ENCODE results near the gene SYT1. TPM values are rescaled to one million over a fixed set of nuclear protein-coding genes. Genes with fewer than 3 reads are reported as not detected.

SYT1 gene
- total RNA-seq, 1 experiment from 2014 or later = 15.8 TPM

DNA sequence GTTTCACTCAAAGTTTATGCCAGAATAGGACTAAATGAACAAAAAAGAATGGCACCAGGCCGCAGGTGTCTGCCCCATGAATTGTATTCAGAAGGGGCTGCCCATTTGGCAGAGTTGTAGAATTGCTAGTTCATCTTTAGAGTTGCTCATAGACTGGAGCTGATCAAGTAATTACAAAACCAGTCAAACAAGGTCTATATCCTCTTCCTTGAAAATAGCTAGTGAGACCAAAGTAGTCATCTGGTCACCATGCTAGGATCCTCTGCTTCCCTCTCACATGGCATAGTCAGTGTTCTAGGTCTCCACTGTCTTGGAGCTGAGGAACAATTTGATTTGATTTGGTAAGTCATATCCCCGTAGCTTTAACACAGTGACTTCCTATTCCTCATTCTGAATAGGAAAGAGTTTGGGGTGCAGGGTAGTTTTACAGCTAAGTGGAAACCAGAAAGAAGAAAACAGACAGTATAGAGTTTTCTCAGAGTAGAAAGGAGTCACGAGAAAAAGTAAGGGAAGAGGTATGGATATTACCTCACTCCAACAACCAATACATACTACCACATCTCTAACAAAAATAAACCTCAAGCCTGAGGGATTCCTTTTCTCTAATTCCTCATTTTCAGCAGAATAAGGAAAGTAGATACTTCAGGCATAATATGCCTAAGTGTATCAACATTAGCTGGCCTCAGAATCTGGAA, 574.1 kb downstream of the SYT1 start:
- H3K79me1 ChIP-seq (ENCODE audit: insufficient read depth, low read depth, low read length, poor library complexity, severe bottlenecking) = no peaks in the 10 kb centered on the region
- H2BK15ac ChIP-seq (ENCODE audit: low read depth, low read length) = no peak overlapping the region
- no peak overlapping the region for H3K23ac ChIP-seq (ENCODE audit: insufficient read length, low read depth, low read length)
- no peaks in the 10 kb centered on the region for H3K79me2 ChIP-seq (ENCODE audit: insufficient read depth, low read length)
- H3K4me2 ChIP-seq (ENCODE audit: insufficient read depth, insufficient read length, low read length) = no peak overlapping the region
- no peaks in the 10 kb centered on the region for H3K23me2 ChIP-seq (ENCODE audit: insufficient read length, low read depth, low read length, poor library complexity, severe bottlenecking)
- no peak overlapping the region for H3K27ac ChIP-seq (ENCODE audit: insufficient read length, low read depth, low read length)
- H3K27me3 Mint-ChIP-seq (ENCODE audit: low read depth) = no peaks in the 10 kb centered on the region
- no peak overlapping the region for H3K14ac ChIP-seq (ENCODE audit: insufficient read depth, low read length)
- no peak overlapping the region for H2BK12ac ChIP-seq (ENCODE audit: insufficient read length, low read depth, low read length)
- no peak overlapping the region for H2BK5ac ChIP-seq (ENCODE audit: insufficient read length, low read length)
- H3K4me3 Mint-ChIP-seq = no peak overlapping the region
- H3K4ac ChIP-seq (ENCODE audit: low read depth, low read length) = no peak overlapping the region
- no peak overlapping the region for H2AK5ac ChIP-seq (ENCODE audit: insufficient read length, low read length)
- no peak overlapping the region for H3K9ac ChIP-seq (ENCODE audit: extremely low read depth, insufficient read length, low read length)
- H2BK20ac ChIP-seq (ENCODE audit: low read depth, low read length, poor library complexity, severe bottlenecking) = no peak overlapping the region
- no peak overlapping the region for H4K91ac ChIP-seq (ENCODE audit: insufficient read length, low read depth, low read length)
- no peak overlapping the region for H3K27ac Mint-ChIP-seq
- no peaks in the 10 kb centered on the region for H3K27me3 ChIP-seq (ENCODE audit: insufficient read depth, low read length)
- H3K9me3 ChIP-seq (ENCODE audit: control insufficient read depth, low read depth, low read length) = no peaks in the 10 kb centered on the region
- H3K56ac ChIP-seq (ENCODE audit: insufficient read length, low read depth, low read length) = no peak overlapping the region
- H3K36me3 Mint-ChIP-seq (ENCODE audit: insufficient read depth in 1 of 3, low read depth in 3 of 3) = no peaks in the 10 kb centered on the region
- peaks cover 6 to 9% of the 10 kb centered on the region in 2 experiments; a peak in 3 of 4 replicates for H3K4me1 Mint-ChIP-seq
- no peak overlapping the region for H4K5ac ChIP-seq (ENCODE audit: insufficient read length, low read depth, low read length)
- no peak overlapping the region for H2AFZ ChIP-seq (ENCODE audit: low read length)
- H3K4me1 ChIP-seq (ENCODE audit: insufficient read depth, low read length) = no peaks in the 10 kb centered on the region
- no peak overlapping the region for H4K8ac ChIP-seq (replicated peaks; ENCODE audit: insufficient read length, low read depth, low read length)
- WGBS (ENCODE audit: extremely low coverage, insufficient read length, low lambda C conversion rate) = no CpG with 5 or more reads among the region's 3 CpGs
- H3T11ph ChIP-seq (ENCODE audit: low read length) = no peak overlapping the region
- H4K20me1 ChIP-seq (ENCODE audit: control insufficient read depth, insufficient read depth, insufficient read length) = no peaks in the 10 kb centered on the region
- TF ChIP-seq, protein P1, sequence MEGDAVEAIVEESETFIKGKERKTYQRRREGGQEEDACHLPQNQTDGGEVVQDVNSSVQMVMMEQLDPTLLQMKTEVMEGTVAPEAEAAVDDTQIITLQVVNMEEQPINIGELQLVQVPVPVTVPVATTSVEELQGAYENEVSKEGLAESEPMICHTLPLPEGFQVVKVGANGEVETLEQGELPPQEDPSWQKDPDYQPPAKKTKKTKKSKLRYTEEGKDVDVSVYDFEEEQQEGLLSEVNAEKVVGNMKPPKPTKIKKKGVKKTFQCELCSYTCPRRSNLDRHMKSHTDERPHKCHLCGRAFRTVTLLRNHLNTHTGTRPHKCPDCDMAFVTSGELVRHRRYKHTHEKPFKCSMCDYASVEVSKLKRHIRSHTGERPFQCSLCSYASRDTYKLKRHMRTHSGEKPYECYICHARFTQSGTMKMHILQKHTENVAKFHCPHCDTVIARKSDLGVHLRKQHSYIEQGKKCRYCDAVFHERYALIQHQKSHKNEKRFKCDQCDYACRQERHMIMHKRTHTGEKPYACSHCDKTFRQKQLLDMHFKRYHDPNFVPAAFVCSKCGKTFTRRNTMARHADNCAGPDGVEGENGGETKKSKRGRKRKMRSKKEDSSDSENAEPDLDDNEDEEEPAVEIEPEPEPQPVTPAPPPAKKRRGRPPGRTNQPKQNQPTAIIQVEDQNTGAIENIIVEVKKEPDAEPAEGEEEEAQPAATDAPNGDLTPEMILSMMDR (conservative IDR thresholded peaks at IDR 0.05) = no peak
- H3K18ac ChIP-seq (ENCODE audit: insufficient read length, low read depth, low read length) = no peak overlapping the region
- DNase-seq = no peak
- no peaks in the 10 kb centered on the region for H3K9me3 Mint-ChIP-seq
- no peak overlapping the region for H2BK120ac ChIP-seq (ENCODE audit: low read depth, low read length, poor library complexity, severe bottlenecking)

All from H9 (cell line).